ENCODE results near the gene GPC3. TPM values are rescaled to one million over a fixed set of nuclear protein-coding genes. Genes with fewer than 3 reads are reported as not detected.
A peak's percentile ranks its signal among the peaks of the same experiment; 100 is the strongest.
"Not testable (repeated sequence)": the region's sequence is repeated elsewhere in the genome, so short reads cannot be mapped to it uniquely, and the experiment has no call there.

GPC3 gene
- total RNA-seq, 1 donor from 2014 or later: 306 TPM

- Histone ChIP-seq H3K4me3 (ENCODE audit: low read length in 3 of 3) (no peak overlapping the region), H3K4me1 (ENCODE audit: control insufficient read depth in 3 of 3, insufficient read depth in 3 of 3, low read length in 3 of 3) (no peaks in the 10 kb centered on the region), H3K27me3 (ENCODE audit: control insufficient read depth in 3 of 3, insufficient read depth in 3 of 3, low read length in 3 of 3) (no peaks in the 10 kb centered on the region)
Observed at GRCh38 chrX:133774807-133775206, 210.6 kb downstream of the GPC3 start.

GRCh38 chrX:133771086-133771646 is 214.2 kb downstream of the GPC3 start:
- H3K4me3 ChIP-seq (ENCODE audit: low read length in 3 of 3): no peak overlapping the region
- H3K4me1 ChIP-seq (ENCODE audit: control insufficient read depth in 3 of 3, insufficient read depth in 3 of 3, low read length in 3 of 3): no peaks in the 10 kb centered on the region
- H3K27ac ChIP-seq (ENCODE audit: low read depth, low read length): no peak overlapping the region
- no peaks in the 10 kb centered on the region for H3K36me3 ChIP-seq (ENCODE audit: control insufficient read depth in 3 of 3, insufficient read depth in 3 of 3, low read length in 3 of 3)
- H3K27me3 ChIP-seq (ENCODE audit: control insufficient read depth in 3 of 3, insufficient read depth in 3 of 3, low read length in 3 of 3): no peaks in the 10 kb centered on the region
- H3K9me3 ChIP-seq (ENCODE audit: control insufficient read depth in 3 of 3, low read length in 3 of 3): no peaks in the 10 kb centered on the region
- H3K9ac ChIP-seq (ENCODE audit: low read depth in 1 of 3, low read length in 3 of 3): no peak overlapping the region

More at GRCh38 chrX:133774807-133775206, 210.6 kb downstream of the GPC3 start:
- no peak overlapping the region for H3K27ac ChIP-seq (ENCODE audit: low read depth, low read length)
- H3K9ac ChIP-seq (ENCODE audit: low read depth in 1 of 3, low read length in 3 of 3): no peak overlapping the region
- H3K36me3 ChIP-seq (ENCODE audit: control insufficient read depth in 3 of 3, insufficient read depth in 3 of 3, low read length in 3 of 3): no peaks in the 10 kb centered on the region
- no peaks in the 10 kb centered on the region for H3K9me3 ChIP-seq (ENCODE audit: control insufficient read depth in 3 of 3, low read length in 3 of 3)

- H3K27ac ChIP-seq (ENCODE audit: low read depth, low read length); H3K9me3 ChIP-seq (ENCODE audit: control insufficient read depth in 3 of 3, low read length in 3 of 3); H3K36me3 ChIP-seq (ENCODE audit: control insufficient read depth in 3 of 3, insufficient read depth in 3 of 3, low read length in 3 of 3); H3K4me3 ChIP-seq (ENCODE audit: low read length in 3 of 3); H3K27me3 ChIP-seq (ENCODE audit: control insufficient read depth in 3 of 3, insufficient read depth in 3 of 3, low read length in 3 of 3); H3K4me1 ChIP-seq (ENCODE audit: control insufficient read depth in 3 of 3, insufficient read depth in 3 of 3, low read length in 3 of 3); H3K9ac ChIP-seq (ENCODE audit: low read depth in 1 of 3, low read length in 3 of 3): not testable (repeated sequence)
Observed at GRCh38 chrX:133762976-133763548, 222.3 kb downstream of the GPC3 start.

GRCh38 chrX:133754657-133755056 is 230.7 kb downstream of the GPC3 start:
- no peak overlapping the region for H3K9ac ChIP-seq (ENCODE audit: low read depth in 1 of 3, low read length in 3 of 3)
- H3K4me3 ChIP-seq (ENCODE audit: low read length in 3 of 3): no peak overlapping the region
- H3K4me1 ChIP-seq (ENCODE audit: control insufficient read depth in 3 of 3, insufficient read depth in 3 of 3, low read length in 3 of 3): no peaks in the 10 kb centered on the region
- H3K9me3 ChIP-seq (ENCODE audit: control insufficient read depth in 3 of 3, low read length in 3 of 3): no peaks in the 10 kb centered on the region
- H3K36me3 ChIP-seq (ENCODE audit: control insufficient read depth in 3 of 3, insufficient read depth in 3 of 3, low read length in 3 of 3): no peaks in the 10 kb centered on the region
- H3K27me3 ChIP-seq (ENCODE audit: control insufficient read depth in 3 of 3, insufficient read depth in 3 of 3, low read length in 3 of 3): peaks cover 0 to 5% (median 0%) of the 10 kb centered on the region in 3 donors
- no peak overlapping the region for H3K27ac ChIP-seq (ENCODE audit: low read depth, low read length)

GRCh38 chrX:133749951-133750350 is 235.4 kb downstream of the GPC3 start:
- peaks cover 0 to 7% (median 0%) of the 10 kb centered on the region in 3 donors for H3K27me3 ChIP-seq (ENCODE audit: control insufficient read depth in 3 of 3, insufficient read depth in 3 of 3, low read length in 3 of 3)
- no peak overlapping the region for H3K27ac ChIP-seq (ENCODE audit: low read depth, low read length)
- H3K9ac ChIP-seq (ENCODE audit: low read depth in 1 of 3, low read length in 3 of 3): no peak overlapping the region
- H3K9me3 ChIP-seq (ENCODE audit: control insufficient read depth in 3 of 3, low read length in 3 of 3): no peaks in the 10 kb centered on the region
- H3K4me1 ChIP-seq (ENCODE audit: control insufficient read depth in 3 of 3, insufficient read depth in 3 of 3, low read length in 3 of 3): no peaks in the 10 kb centered on the region
- H3K4me3 ChIP-seq (ENCODE audit: low read length in 3 of 3): no peak overlapping the region
- no peaks in the 10 kb centered on the region for H3K36me3 ChIP-seq (ENCODE audit: control insufficient read depth in 3 of 3, insufficient read depth in 3 of 3, low read length in 3 of 3)

GRCh38 chrX:133749370-133749769 is 236.0 kb downstream of the GPC3 start:
- no peak overlapping the region for H3K9ac ChIP-seq (ENCODE audit: low read depth in 1 of 3, low read length in 3 of 3)
- H3K9me3 ChIP-seq (ENCODE audit: control insufficient read depth in 3 of 3, low read length in 3 of 3): no peaks in the 10 kb centered on the region
- H3K4me3 ChIP-seq (ENCODE audit: low read length in 3 of 3): no peak overlapping the region
- H3K27ac ChIP-seq (ENCODE audit: low read depth, low read length): no peak overlapping the region
- H3K4me1 ChIP-seq (ENCODE audit: control insufficient read depth in 3 of 3, insufficient read depth in 3 of 3, low read length in 3 of 3): no peaks in the 10 kb centered on the region
- no peaks in the 10 kb centered on the region for H3K36me3 ChIP-seq (ENCODE audit: control insufficient read depth in 3 of 3, insufficient read depth in 3 of 3, low read length in 3 of 3)
- H3K27me3 ChIP-seq (ENCODE audit: control insufficient read depth in 3 of 3, insufficient read depth in 3 of 3, low read length in 3 of 3): peaks cover 0 to 7% (median 0%) of the 10 kb centered on the region in 3 donors

GRCh38 chrX:133747196-133747595 is 238.2 kb downstream of the GPC3 start:
- Histone ChIP-seq H3K27me3 (ENCODE audit: control insufficient read depth in 3 of 3, insufficient read depth in 3 of 3, low read length in 3 of 3) (peaks cover 0 to 7% (median 0%) of the 10 kb centered on the region in 3 donors), H3K27ac (ENCODE audit: low read depth, low read length) (no peak overlapping the region), H3K4me1 (ENCODE audit: control insufficient read depth in 3 of 3, insufficient read depth in 3 of 3, low read length in 3 of 3) (no peaks in the 10 kb centered on the region), H3K9ac (ENCODE audit: low read depth in 1 of 3, low read length in 3 of 3) (no peak overlapping the region), H3K36me3 (ENCODE audit: control insufficient read depth in 3 of 3, insufficient read depth in 3 of 3, low read length in 3 of 3) (no peaks in the 10 kb centered on the region), H3K4me3 (ENCODE audit: low read length in 3 of 3) (peak overlapping the region in 1 of 3 donors; percentile 30), H3K9me3 (ENCODE audit: control insufficient read depth in 3 of 3, low read length in 3 of 3) (no peaks in the 10 kb centered on the region)

GRCh38 chrX:133746593-133746992 is 238.8 kb downstream of the GPC3 start:
- Histone ChIP-seq H3K27me3 (ENCODE audit: control insufficient read depth in 3 of 3, insufficient read depth in 3 of 3, low read length in 3 of 3) (peaks cover 0 to 7% (median 0%) of the 10 kb centered on the region in 3 donors), H3K4me3 (ENCODE audit: low read length in 3 of 3) (no peak overlapping the region), H3K9ac (ENCODE audit: low read depth in 1 of 3, low read length in 3 of 3) (no peak overlapping the region), H3K27ac (ENCODE audit: low read depth, low read length) (no peak overlapping the region), H3K4me1 (ENCODE audit: control insufficient read depth in 3 of 3, insufficient read depth in 3 of 3, low read length in 3 of 3) (no peaks in the 10 kb centered on the region), H3K9me3 (ENCODE audit: control insufficient read depth in 3 of 3, low read length in 3 of 3) (no peaks in the 10 kb centered on the region), H3K36me3 (ENCODE audit: control insufficient read depth in 3 of 3, insufficient read depth in 3 of 3, low read length in 3 of 3) (no peaks in the 10 kb centered on the region)

GRCh38 chrX:133745349-133745748 is 240.0 kb downstream of the GPC3 start:
- no peak overlapping the region for H3K9ac ChIP-seq (ENCODE audit: low read depth in 1 of 3, low read length in 3 of 3)
- no peaks in the 10 kb centered on the region for H3K4me1 ChIP-seq (ENCODE audit: control insufficient read depth in 3 of 3, insufficient read depth in 3 of 3, low read length in 3 of 3)
- peaks cover 0 to 7% (median 0%) of the 10 kb centered on the region in 3 donors for H3K27me3 ChIP-seq (ENCODE audit: control insufficient read depth in 3 of 3, insufficient read depth in 3 of 3, low read length in 3 of 3)
- no peaks in the 10 kb centered on the region for H3K9me3 ChIP-seq (ENCODE audit: control insufficient read depth in 3 of 3, low read length in 3 of 3)
- no peak overlapping the region for H3K4me3 ChIP-seq (ENCODE audit: low read length in 3 of 3)
- no peaks in the 10 kb centered on the region for H3K36me3 ChIP-seq (ENCODE audit: control insufficient read depth in 3 of 3, insufficient read depth in 3 of 3, low read length in 3 of 3)
- no peak overlapping the region for H3K27ac ChIP-seq (ENCODE audit: low read depth, low read length)

- Histone ChIP-seq H3K27me3 (ENCODE audit: control insufficient read depth in 3 of 3, insufficient read depth in 3 of 3, low read length in 3 of 3) (peaks cover 0 to 2% (median 0%) of the 10 kb centered on the region in 3 donors), H3K9ac (ENCODE audit: low read depth in 1 of 3, low read length in 3 of 3) (no peak overlapping the region), H3K4me1 (ENCODE audit: control insufficient read depth in 3 of 3, insufficient read depth in 3 of 3, low read length in 3 of 3) (no peaks in the 10 kb centered on the region), H3K9me3 (ENCODE audit: control insufficient read depth in 3 of 3, low read length in 3 of 3) (no peaks in the 10 kb centered on the region), H3K27ac (ENCODE audit: low read depth, low read length) (no peak overlapping the region), H3K4me3 (ENCODE audit: low read length in 3 of 3) (no peak overlapping the region), H3K36me3 (ENCODE audit: control insufficient read depth in 3 of 3, insufficient read depth in 3 of 3, low read length in 3 of 3) (no peaks in the 10 kb centered on the region)
Observed at GRCh38 chrX:133742602-133743305, 242.6 kb downstream of the GPC3 start.
